ENCODE data around the gene HPSE2. TPM values are rescaled to one million over a fixed set of nuclear protein-coding genes. Genes with fewer than 3 reads are reported as not detected.
"Not testable (repeated sequence)": the region's sequence is repeated elsewhere in the genome, so short reads cannot be mapped to it uniquely, and the experiment has no call there.

Gene HPSE2
- 0.03 TPM in 2 replicates for total RNA-seq (2014; rRNA removed; shearing (Covaris generic))
- 0.19 TPM in 1 of 2 replicates, not detected in the other for polyA plus RNA-seq (2015; cell fraction: cytosol; rRNA removed)
- 0.84 TPM in 1 of 2 replicates, not detected in the other for polyA plus RNA-seq (2015; cell fraction: nucleus; rRNA removed)

- no peak for DNase-seq (ENCODE audit: low read depth, low spot score)
- in situ Hi-C loops (cut with HindIII; ENCODE audit: low pct_unique_long_range_greater_than_20kb, low sequenced_read_pairs) = no loop called here
These were observed at the start of gene HPSE2 for GRCh38 chr10:99235658-99236626. Gene HPSE2 (minus strand): TSS chr10:99235852.

GRCh38 chr10:99280472-99280871 lies 44.8 kb upstream of the HPSE2 start:
- in situ Hi-C loops (cut with HindIII; ENCODE audit: low pct_unique_long_range_greater_than_20kb, low sequenced_read_pairs) = no loop called here
- DNase-seq (ENCODE audit: low read depth, low spot score) = no peak

GRCh38 chr10:99279626-99280111 lies 44.0 kb upstream of the HPSE2 start:
- in situ Hi-C loops (cut with HindIII; ENCODE audit: low pct_unique_long_range_greater_than_20kb, low sequenced_read_pairs) = no loop called here
- no peak for DNase-seq (ENCODE audit: low read depth, low spot score)

GRCh38 chr10:99276848-99277486 lies 41.3 kb upstream of the HPSE2 start:
- in situ Hi-C loops (cut with HindIII; ENCODE audit: low pct_unique_long_range_greater_than_20kb, low sequenced_read_pairs) = no loop called here
- DNase-seq (ENCODE audit: low read depth, low spot score) = peak; percentile 37

- in situ Hi-C loops (cut with HindIII; ENCODE audit: low pct_unique_long_range_greater_than_20kb, low sequenced_read_pairs) = no loop called here
- no peak for DNase-seq (ENCODE audit: low read depth, low spot score)
These were observed 30.7 kb upstream of the HPSE2 start for GRCh38 chr10:99266383-99266782.

GRCh38 chr10:99248824-99249223 lies 13.2 kb upstream of the HPSE2 start:
- no peak for DNase-seq (ENCODE audit: low read depth, low spot score)
- in situ Hi-C loops (cut with HindIII; ENCODE audit: low pct_unique_long_range_greater_than_20kb, low sequenced_read_pairs) = no loop called here

- DNase-seq (ENCODE audit: low read depth, low spot score); in situ Hi-C loops (cut with HindIII; ENCODE audit: low pct_unique_long_range_greater_than_20kb, low sequenced_read_pairs): not testable (repeated sequence)
These were observed 12.2 kb upstream of the HPSE2 start for GRCh38 chr10:99247893-99248292.

- in situ Hi-C loops (cut with HindIII; ENCODE audit: low pct_unique_long_range_greater_than_20kb, low sequenced_read_pairs) = no loop called here
- no peak for DNase-seq (ENCODE audit: low read depth, low spot score)
These were observed 1.1 kb upstream of the HPSE2 start for GRCh38 chr10:99236627-99237309.

GRCh38 chr10:99234791-99235657 lies 628 bp downstream of the HPSE2 start:
- in situ Hi-C loops (cut with HindIII; ENCODE audit: low pct_unique_long_range_greater_than_20kb, low sequenced_read_pairs) = no loop called here
- DNase-seq (ENCODE audit: low read depth, low spot score) = no peak

- in situ Hi-C loops (cut with HindIII; ENCODE audit: low pct_unique_long_range_greater_than_20kb, low sequenced_read_pairs) = no loop called here
- DNase-seq (ENCODE audit: low read depth, low spot score) = no peak
These were observed 1.4 kb downstream of the HPSE2 start for GRCh38 chr10:99234041-99234790.

GRCh38 chr10:99233689-99234037 lies 2.0 kb downstream of the HPSE2 start:
- in situ Hi-C loops (cut with HindIII; ENCODE audit: low pct_unique_long_range_greater_than_20kb, low sequenced_read_pairs) = no loop called here
- no peak for DNase-seq (ENCODE audit: low read depth, low spot score)

GRCh38 chr10:99233000-99233688 lies 2.5 kb downstream of the HPSE2 start:
- in situ Hi-C loops (cut with HindIII; ENCODE audit: low pct_unique_long_range_greater_than_20kb, low sequenced_read_pairs) = no loop called here
- DNase-seq (ENCODE audit: low read depth, low spot score) = no peak

- no peak for DNase-seq (ENCODE audit: low read depth, low spot score)
- in situ Hi-C loops (cut with HindIII; ENCODE audit: low pct_unique_long_range_greater_than_20kb, low sequenced_read_pairs) = no loop called here
These were observed 3.2 kb downstream of the HPSE2 start for GRCh38 chr10:99232360-99232999.

GRCh38 chr10:99224766-99225165 lies 10.9 kb downstream of the HPSE2 start:
- DNase-seq (ENCODE audit: low read depth, low spot score) = no peak
- in situ Hi-C loops (cut with HindIII; ENCODE audit: low pct_unique_long_range_greater_than_20kb, low sequenced_read_pairs) = no loop called here

- in situ Hi-C loops (cut with HindIII; ENCODE audit: low pct_unique_long_range_greater_than_20kb, low sequenced_read_pairs) = no loop called here
- no peak for DNase-seq (ENCODE audit: low read depth, low spot score)
These were observed 28.3 kb downstream of the HPSE2 start for GRCh38 chr10:99207340-99207739.

GRCh38 chr10:99203310-99203709 lies 32.3 kb downstream of the HPSE2 start:
- in situ Hi-C loops (cut with HindIII; ENCODE audit: low pct_unique_long_range_greater_than_20kb, low sequenced_read_pairs) = no loop called here
- DNase-seq (ENCODE audit: low read depth, low spot score) = no peak
